ENCODE measurements around the gene TRMT6.

The TRMT6 gene

GRCh38 chr20:5945963-5946362 is 4.4 kb downstream of the TRMT6 start:
- Histone ChIP-seq H3F3A (ENCODE audit: control insufficient read depth, insufficient read depth) (no peaks in the 10 kb centered on the region), H3K27me3 (ENCODE audit: control insufficient read depth, low read length) (no peaks in the 10 kb centered on the region), H4K20me1 (ENCODE audit: control insufficient read depth, insufficient read depth, low read depth, low read length) (0 out of 2 replicates have a peak, but pooled peaks cover 3% of the 10 kb centered on the region), H3K4me2 (ENCODE audit: low read length) (no peak overlapping the region), H3K4me3 (ENCODE audit: low read length) (no peak overlapping the region), H3K79me2 (ENCODE audit: control insufficient read depth, low read length) (peaks cover 52% of the 10 kb centered on the region), H3K27ac (ENCODE audit: low read depth, low read length) (no peak overlapping the region), H3K36me3 (ENCODE audit: control insufficient read depth, low read length) (peaks cover 84% of the 10 kb centered on the region), H3K4me1 (ENCODE audit: control insufficient read depth, low read length) (peaks cover 10% of the 10 kb centered on the region), H3K9me2 (replicated peaks; ENCODE audit: control insufficient read depth, low read length) (no peaks in the 10 kb centered on the region), H3K9me3 (ENCODE audit: control insufficient read depth, insufficient read depth, low read length) (no peaks in the 10 kb centered on the region)
- TF ChIP-seq EZH2phosphoT487 (IDR thresholded peaks at IDR 0.05; ENCODE audit: borderline replicate concordance, low read length), result no peak
- TF ChIP-seq CTCF (IDR thresholded peaks at IDR 0.05; ENCODE audit: low read depth, low read length, poor library complexity, severe bottlenecking), result no peak

- Histone ChIP-seq H3K4me3 (ENCODE audit: low read length) (no peak overlapping the region), H3F3A (ENCODE audit: control insufficient read depth, insufficient read depth) (no peaks in the 10 kb centered on the region; the same call in 1 of the 2 replicates), H4K20me1 (ENCODE audit: control insufficient read depth, insufficient read depth, low read depth, low read length) (no peaks in the 10 kb centered on the region), H3K36me3 (ENCODE audit: control insufficient read depth, low read length) (peaks cover 55% of the 10 kb centered on the region), H3K4me1 (ENCODE audit: control insufficient read depth, low read length) (peaks cover 5% of the 10 kb centered on the region), H3K9me3 (ENCODE audit: control insufficient read depth, insufficient read depth, low read length) (no peaks in the 10 kb centered on the region), H3K4me2 (ENCODE audit: low read length) (no peak overlapping the region), H3K79me2 (ENCODE audit: control insufficient read depth, low read length) (no peaks in the 10 kb centered on the region), H3K9me2 (replicated peaks; ENCODE audit: control insufficient read depth, low read length) (no peaks in the 10 kb centered on the region), H3K27ac (ENCODE audit: low read depth, low read length) (no peak overlapping the region), H3K27me3 (ENCODE audit: control insufficient read depth, low read length) (no peaks in the 10 kb centered on the region)
- no peak for TF ChIP-seq CTCF (IDR thresholded peaks at IDR 0.05; ENCODE audit: low read depth, low read length, poor library complexity, severe bottlenecking)
- no peak for TF ChIP-seq EZH2phosphoT487 (IDR thresholded peaks at IDR 0.05; ENCODE audit: borderline replicate concordance, low read length)
Measured at GRCh38 chr20:5938456-5939029, 11.8 kb downstream of the TRMT6 start.

GRCh38 chr20:5936238-5936637 is 14.1 kb downstream of the TRMT6 start:
- peaks cover 5% of the 10 kb centered on the region for H3K4me1 ChIP-seq (ENCODE audit: control insufficient read depth, low read length)
- H4K20me1 ChIP-seq (ENCODE audit: control insufficient read depth, insufficient read depth, low read depth, low read length), result no peaks in the 10 kb centered on the region
- no peak for TF ChIP-seq CTCF (IDR thresholded peaks at IDR 0.05; ENCODE audit: low read depth, low read length, poor library complexity, severe bottlenecking)
- no peaks in the 10 kb centered on the region for H3K9me2 ChIP-seq (replicated peaks; ENCODE audit: control insufficient read depth, low read length)
- H3F3A ChIP-seq (ENCODE audit: control insufficient read depth, insufficient read depth), result no peaks in the 10 kb centered on the region; the same call in 1 of the 2 replicates
- H3K36me3 ChIP-seq (ENCODE audit: control insufficient read depth, low read length), result peaks cover 32% of the 10 kb centered on the region
- no peaks in the 10 kb centered on the region for H3K27me3 ChIP-seq (ENCODE audit: control insufficient read depth, low read length)
- no peak overlapping the region for H3K27ac ChIP-seq (ENCODE audit: low read depth, low read length)
- no peaks in the 10 kb centered on the region for H3K79me2 ChIP-seq (ENCODE audit: control insufficient read depth, low read length)
- no peak overlapping the region for H3K4me2 ChIP-seq (ENCODE audit: low read length)
- H3K9me3 ChIP-seq (ENCODE audit: control insufficient read depth, insufficient read depth, low read length), result no peaks in the 10 kb centered on the region
- no peak overlapping the region for H3K4me3 ChIP-seq (ENCODE audit: low read length)
